NCI-H510A treated with DMSO at 0.1 percent for 48 hours (cell line): Measurements from ENCODE around the gene KCNH1.

ENCODE experiments used
- DNase-seq: peaks from one replicate; lab custom pipeline; 2025; lab: John Stamatoyannopoulos, UW

Gene KCNH1

GRCh38 chr1:210758261-210758660 is 375.7 kb downstream of the KCNH1 start:
- DNase-seq: no peak

GRCh38 chr1:210757677-210758076 is 376.3 kb downstream of the KCNH1 start:
- no peak for DNase-seq

- no peak for DNase-seq
Measured at GRCh38 chr1:210755991-210756659, 377.8 kb downstream of the KCNH1 start.

- DNase-seq: peak; percentile 90
Measured at GRCh38 chr1:210754878-210755665, 378.9 kb downstream of the KCNH1 start.

- no peak for DNase-seq
Measured at GRCh38 chr1:210751911-210752310, 382.0 kb downstream of the KCNH1 start.

- no peak for DNase-seq
Measured at GRCh38 chr1:210750468-210750867, 383.5 kb downstream of the KCNH1 start.

GRCh38 chr1:210748796-210749195 is 385.2 kb downstream of the KCNH1 start:
- DNase-seq: no peak

GRCh38 chr1:210747890-210748289 is 386.1 kb downstream of the KCNH1 start:
- DNase-seq: no peak

- DNase-seq: no peak
Measured at GRCh38 chr1:210747112-210747511, 386.8 kb downstream of the KCNH1 start.

- no peak for DNase-seq
Measured at GRCh38 chr1:210746024-210746731, 387.8 kb downstream of the KCNH1 start.

- DNase-seq: no peak
Measured at GRCh38 chr1:210743038-210743437, 390.9 kb downstream of the KCNH1 start.

GRCh38 chr1:210741564-210741963 is 392.4 kb downstream of the KCNH1 start:
- no peak for DNase-seq

GRCh38 chr1:210739627-210740026 is 394.3 kb downstream of the KCNH1 start:
- DNase-seq: no peak

GRCh38 chr1:210738256-210738655 is 395.7 kb downstream of the KCNH1 start:
- DNase-seq: no peak

- DNase-seq: no peak
Measured at GRCh38 chr1:210736713-210737112, 397.2 kb downstream of the KCNH1 start.

- no peak for DNase-seq
Measured at GRCh38 chr1:210731597-210731996, 402.4 kb downstream of the KCNH1 start.

GRCh38 chr1:210731193-210731592 is 402.8 kb downstream of the KCNH1 start:
- DNase-seq: no peak

- DNase-seq: no peak
Measured at GRCh38 chr1:210730023-210730422, 403.9 kb downstream of the KCNH1 start.

- no peak for DNase-seq
Measured at GRCh38 chr1:210728437-210729149, 405.4 kb downstream of the KCNH1 start.

- no peak for DNase-seq
Measured at GRCh38 chr1:210727709-210728108, 406.2 kb downstream of the KCNH1 start.

GRCh38 chr1:210726621-210727020 is 407.3 kb downstream of the KCNH1 start:
- no peak for DNase-seq

- no peak for DNase-seq
Measured at GRCh38 chr1:210724768-210725167, 409.2 kb downstream of the KCNH1 start.
